Activated CD4-positive, alpha-beta T cell treated with anti-CD3 and anti-CD28 coated beads for 24 hours (primary cell): ENCODE measurements around the gene OARD1.

Experiments used
- DNase-seq, 2 donors: peaks; one replicate each; pipeline ENCODE4 v3.0.0-alpha.2; 2020; ENCODE audit warnings: low read depth in 2 of 2

OARD1 gene

GRCh38 chr6:41074692-41075436 lies 2.7 kb upstream of the OARD1 start:
- DNase-seq: no peak

GRCh38 chr6:41073968-41074691 lies 2.0 kb upstream of the OARD1 start:
- DNase-seq: no peak

DNA sequence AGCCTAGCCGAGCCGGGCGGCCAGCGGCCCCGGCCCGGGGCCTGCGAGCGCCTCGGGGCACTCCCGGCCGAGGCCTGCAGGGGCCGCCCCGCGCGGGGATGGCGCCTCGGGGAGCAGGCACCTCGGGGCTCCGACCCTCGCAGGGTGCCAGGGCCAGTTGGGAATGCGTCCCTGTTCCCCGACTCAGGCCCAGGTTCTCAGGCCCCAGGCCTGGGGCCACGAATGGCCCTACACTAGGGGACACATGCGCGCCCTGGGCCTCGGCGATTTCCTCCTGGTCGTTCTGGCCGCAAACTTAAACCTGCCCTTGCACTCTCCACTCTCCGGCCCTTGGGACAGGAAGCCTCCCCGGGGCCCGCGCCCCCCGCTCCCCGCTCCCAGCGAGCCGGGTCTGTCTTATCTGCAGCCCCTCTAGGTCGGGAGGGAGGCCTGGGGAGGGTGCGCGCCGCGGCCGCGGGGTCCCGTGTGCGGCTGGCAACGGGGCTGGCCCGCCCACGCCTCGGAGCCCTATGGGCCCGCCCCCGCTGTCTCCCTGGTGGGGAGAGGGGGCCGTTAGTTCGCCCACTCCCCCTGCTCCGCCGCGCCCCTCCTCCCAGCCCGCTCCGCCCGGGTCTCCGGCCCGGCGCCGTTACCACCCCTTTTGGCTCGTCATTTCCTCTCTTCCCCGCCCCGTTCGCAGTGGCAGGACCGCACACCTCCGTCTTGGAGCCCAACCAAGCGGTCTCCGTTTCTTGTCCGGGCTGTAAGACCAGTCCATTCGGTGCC lies 1.2 kb upstream of the OARD1 start:
- peak; percentile 61 to 72 for DNase-seq

GRCh38 chr6:41072836-41073202 lies 663 bp upstream of the OARD1 start, which contains the start of gene NFYA:
Gene NFYA (plus strand): TSS chr6:41072974. CDS start chr6:41079090, 6,116 bp downstream.
- peak in 1 of 2 donors; percentile 99 for DNase-seq

DNA sequence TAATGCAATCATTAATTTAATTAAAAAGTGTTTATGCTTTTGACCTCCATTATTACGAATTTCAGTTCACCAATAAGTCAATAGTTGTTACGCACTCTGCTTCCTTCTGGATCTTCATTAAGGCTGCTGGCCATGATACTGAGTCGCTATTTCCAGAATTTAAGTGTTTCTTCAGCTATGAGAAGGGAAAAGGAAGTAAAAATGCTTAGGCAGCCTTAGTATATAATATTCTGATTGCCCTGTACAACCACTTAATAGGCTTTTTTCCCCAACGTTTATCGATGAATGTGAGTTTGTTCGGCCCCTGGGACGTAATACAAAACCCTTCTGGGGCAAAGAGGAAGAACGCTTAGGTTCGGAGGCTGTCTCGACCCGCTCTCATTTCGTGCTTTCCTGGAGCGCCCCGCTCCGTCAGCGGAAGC lies 644 bp downstream of the OARD1 start:
- DNase-seq: peak in 1 of 2 donors; percentile 54

GRCh38 chr6:41066867-41067304 lies 5.3 kb downstream of the OARD1 start:
- DNase-seq: peak; percentile 48 to 52

GRCh38 chr6:41065550-41066026 lies 6.6 kb downstream of the OARD1 start:
- no peak for DNase-seq

DNA sequence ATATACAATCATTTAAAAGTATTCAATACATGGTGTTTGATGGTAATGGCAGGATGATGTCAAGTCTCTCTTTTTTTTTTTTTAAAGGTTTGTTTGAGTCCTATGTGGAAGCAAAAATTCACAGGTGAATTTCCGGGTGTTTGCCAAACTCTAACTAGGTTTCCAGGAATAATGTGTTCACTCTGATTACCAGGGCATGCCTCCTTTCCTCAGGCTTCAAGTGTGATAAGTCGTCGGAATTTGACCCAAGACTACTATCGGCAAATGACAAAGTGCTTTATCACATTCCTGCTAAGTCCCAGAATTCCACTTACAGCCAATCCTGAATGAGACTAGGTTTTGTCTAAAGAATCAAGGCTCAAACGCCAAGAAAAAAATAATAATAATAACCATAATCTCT lies 7.3 kb downstream of the OARD1 start:
- DNase-seq: no peak

DNA sequence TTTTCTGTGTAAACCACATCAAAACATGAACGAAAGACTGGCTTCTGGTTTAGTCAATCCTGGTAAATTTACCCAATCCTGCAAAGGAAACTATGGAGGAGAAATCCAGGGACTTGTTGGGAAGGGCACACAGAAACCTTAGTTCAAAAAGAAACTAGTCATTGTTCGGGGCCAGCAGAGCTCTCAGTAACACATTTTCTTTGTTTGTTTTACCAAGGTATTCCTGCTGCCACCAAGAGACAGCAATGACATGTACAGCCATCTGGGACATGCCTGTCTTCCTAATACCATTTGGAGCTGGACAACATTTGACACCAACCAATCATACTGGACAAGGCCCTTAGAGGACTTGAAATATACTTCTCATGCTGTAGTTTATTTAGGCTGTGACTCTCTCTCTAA lies 8.3 kb downstream of the OARD1 start:
- DNase-seq: no peak

- no peak for DNase-seq
These were observed 10.1 kb downstream of the OARD1 start for GRCh38 chr6:41062056-41062455.

DNA sequence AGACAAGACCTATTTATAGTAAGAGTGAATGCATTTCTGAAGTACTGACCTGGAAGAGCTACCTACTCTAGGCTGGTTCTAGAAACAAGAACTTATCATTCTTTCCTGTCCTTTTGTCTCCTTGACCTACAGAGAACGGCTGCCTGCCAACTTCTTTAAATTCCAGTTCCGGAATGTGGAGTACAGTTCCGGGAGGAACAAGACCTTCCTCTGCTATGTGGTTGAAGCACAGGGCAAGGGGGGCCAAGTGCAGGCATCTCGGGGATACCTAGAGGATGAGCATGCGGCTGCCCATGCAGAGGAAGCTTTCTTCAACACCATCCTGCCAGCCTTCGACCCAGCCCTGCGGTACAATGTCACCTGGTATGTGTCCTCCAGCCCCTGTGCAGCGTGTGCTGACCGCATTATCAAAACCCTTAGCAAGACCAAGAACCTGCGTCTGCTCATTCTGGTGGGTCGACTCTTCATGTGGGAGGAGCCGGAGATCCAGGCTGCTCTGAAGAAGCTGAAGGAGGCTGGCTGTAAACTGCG lies 10.9 kb downstream of the OARD1 start:
- DNase-seq: no peak

GRCh38 chr6:41059556-41059955 lies 12.6 kb downstream of the OARD1 start:
- no peak for DNase-seq

DNA sequence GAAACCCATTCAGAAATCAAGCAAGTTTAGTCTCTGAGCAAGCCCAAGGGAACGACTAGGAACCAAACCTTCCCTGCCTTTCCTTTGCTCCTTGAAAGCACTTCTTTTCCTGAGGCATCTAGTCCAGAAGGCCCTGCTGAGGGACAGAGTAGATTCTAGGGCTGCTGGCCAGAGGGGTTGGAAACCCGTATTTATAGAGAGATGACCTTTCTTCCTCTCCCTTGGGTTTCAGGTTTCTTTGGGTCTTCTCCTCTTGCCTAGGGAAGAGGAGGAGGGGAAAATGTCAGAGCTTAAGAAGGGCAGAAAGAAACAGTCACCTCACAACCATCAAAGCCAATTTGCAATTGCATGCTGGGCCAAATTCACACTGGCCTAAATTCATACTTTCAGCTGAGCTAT lies 13.4 kb downstream of the OARD1 start:
- DNase-seq: no peak

GRCh38 chr6:41056768-41057490 lies 15.2 kb downstream of the OARD1 start:
- DNase-seq: no peak

GRCh38 chr6:41055149-41055548 lies 17.0 kb downstream of the OARD1 start:
- DNase-seq: no peak

DNA sequence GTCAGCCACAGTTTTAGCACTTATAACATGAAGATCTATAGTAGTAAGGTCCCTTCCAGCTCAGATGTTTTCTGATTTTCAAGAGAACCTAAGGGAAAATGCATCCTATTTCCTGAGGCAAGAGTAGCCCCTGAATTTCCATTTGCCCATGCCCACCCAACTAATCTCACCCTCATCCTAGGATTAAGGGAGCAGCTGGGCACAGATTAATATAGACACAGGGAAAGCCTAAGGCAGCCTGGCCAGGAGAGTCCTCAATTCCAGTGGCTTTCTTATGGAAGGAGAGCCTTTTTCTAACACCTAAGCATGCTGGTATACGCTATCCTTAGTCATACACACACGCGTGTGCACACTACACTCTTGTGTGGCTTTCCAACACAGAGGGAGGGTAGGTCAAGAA lies 17.6 kb downstream of the OARD1 start:
- no peak for DNase-seq

GRCh38 chr6:41053041-41053440 lies 19.1 kb downstream of the OARD1 start, which contains the start of gene APOBEC2:
Gene APOBEC2 (plus strand): TSS chr6:41053202. CDS start chr6:41053348, 146 bp downstream.
- no peak for DNase-seq

- DNase-seq: no peak
These were observed 20.3 kb downstream of the OARD1 start for GRCh38 chr6:41051873-41052272.

GRCh38 chr6:41050536-41050935 lies 21.6 kb downstream of the OARD1 start:
- no peak for DNase-seq

DNA sequence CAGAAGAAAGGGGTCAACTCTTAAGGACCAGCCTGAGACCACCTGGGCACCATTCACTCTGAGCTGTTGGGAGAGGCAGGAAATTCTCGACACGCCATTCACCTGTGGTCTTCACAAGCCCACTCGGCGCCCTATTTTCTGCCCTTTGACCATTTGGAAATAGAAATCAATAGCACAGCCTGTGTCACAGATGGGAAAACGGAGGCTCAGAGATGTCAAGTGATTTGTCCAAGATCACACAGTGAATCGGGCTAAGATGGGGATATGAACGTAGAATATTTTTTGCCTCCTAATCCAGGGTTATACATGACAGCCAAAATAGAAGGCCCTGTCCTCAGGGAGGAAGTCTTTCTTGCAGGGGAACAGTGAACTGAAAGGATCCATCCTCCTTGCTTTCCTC lies 22.2 kb downstream of the OARD1 start:
- DNase-seq: no peak

DNA sequence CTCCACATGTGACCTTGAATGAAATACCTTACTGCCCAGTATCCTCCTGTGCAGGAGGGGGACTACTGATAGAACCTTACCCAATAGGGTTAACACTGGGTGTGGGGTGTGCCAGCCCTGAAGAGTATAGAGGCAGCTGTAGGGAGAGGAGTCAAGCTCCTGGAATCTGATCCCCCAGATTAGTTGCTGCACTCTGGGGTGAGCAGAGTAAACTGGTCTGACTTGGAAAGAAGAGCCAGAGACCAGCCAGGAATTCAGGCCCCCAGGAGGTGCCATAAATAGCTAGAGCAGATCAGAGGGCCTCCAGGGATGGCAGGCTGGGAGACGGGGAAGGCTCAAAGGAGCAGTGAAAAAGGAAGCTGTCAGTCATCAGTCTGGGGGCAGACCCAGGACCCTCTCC lies 22.6 kb downstream of the OARD1 start:
- DNase-seq: no peak
